ENCODE data around the gene RNASE11. TPM values are rescaled to one million over a fixed set of nuclear protein-coding genes. Genes with fewer than 3 reads are reported as not detected.

RNASE11 gene
- total RNA-seq, 4 donors from 2014 or later, result not detected

GRCh38 chr14:20592574-20592973 is 4.8 kb upstream of the RNASE11 start:
- DNase-seq (ENCODE audit: low spot score in 2 of 2), result no peak
- WGBS, 2 donors, result 34 to 40% methylated on average over 1 of the region's 1 CpG

GRCh38 chr14:20591235-20591634 is 3.4 kb upstream of the RNASE11 start, which contains the start of gene RNASE12:
Gene RNASE12, minus strand, starts transcription at chr14:20591376. Its CDS starts 653 bp downstream, at chr14:20590723.
- TF ChIP-seq, protein P1, sequence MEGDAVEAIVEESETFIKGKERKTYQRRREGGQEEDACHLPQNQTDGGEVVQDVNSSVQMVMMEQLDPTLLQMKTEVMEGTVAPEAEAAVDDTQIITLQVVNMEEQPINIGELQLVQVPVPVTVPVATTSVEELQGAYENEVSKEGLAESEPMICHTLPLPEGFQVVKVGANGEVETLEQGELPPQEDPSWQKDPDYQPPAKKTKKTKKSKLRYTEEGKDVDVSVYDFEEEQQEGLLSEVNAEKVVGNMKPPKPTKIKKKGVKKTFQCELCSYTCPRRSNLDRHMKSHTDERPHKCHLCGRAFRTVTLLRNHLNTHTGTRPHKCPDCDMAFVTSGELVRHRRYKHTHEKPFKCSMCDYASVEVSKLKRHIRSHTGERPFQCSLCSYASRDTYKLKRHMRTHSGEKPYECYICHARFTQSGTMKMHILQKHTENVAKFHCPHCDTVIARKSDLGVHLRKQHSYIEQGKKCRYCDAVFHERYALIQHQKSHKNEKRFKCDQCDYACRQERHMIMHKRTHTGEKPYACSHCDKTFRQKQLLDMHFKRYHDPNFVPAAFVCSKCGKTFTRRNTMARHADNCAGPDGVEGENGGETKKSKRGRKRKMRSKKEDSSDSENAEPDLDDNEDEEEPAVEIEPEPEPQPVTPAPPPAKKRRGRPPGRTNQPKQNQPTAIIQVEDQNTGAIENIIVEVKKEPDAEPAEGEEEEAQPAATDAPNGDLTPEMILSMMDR (IDR thresholded peaks at IDR 0.05), result no peak
- no peak for TF ChIP-seq POLR2A (IDR thresholded peaks at IDR 0.05)
- H3K4me3 ChIP-seq (ENCODE audit: low read depth, poor library complexity, severe bottlenecking), result no peak within 1 kb of the TSS
- 83 to 89% methylated on average over 4 of the region's 4 CpGs for WGBS, 2 donors
- DNase-seq (ENCODE audit: low spot score in 2 of 2), result no peak
- intact Hi-C loops (cut with DNase I; ENCODE audit: low total_unique reads), result no loop called here

More at GRCh38 chr14:20592574-20592973, 4.8 kb upstream of the RNASE11 start:
- TF ChIP-seq POLR2A (IDR thresholded peaks at IDR 0.05), result no peak
- TF ChIP-seq, protein P1 (IDR thresholded peaks at IDR 0.05), result no peak
- H3K4me3 ChIP-seq (ENCODE audit: low read depth, poor library complexity, severe bottlenecking), result no peak overlapping the region
- intact Hi-C loops (cut with DNase I; ENCODE audit: low total_unique reads), result no loop called here

DNA sequence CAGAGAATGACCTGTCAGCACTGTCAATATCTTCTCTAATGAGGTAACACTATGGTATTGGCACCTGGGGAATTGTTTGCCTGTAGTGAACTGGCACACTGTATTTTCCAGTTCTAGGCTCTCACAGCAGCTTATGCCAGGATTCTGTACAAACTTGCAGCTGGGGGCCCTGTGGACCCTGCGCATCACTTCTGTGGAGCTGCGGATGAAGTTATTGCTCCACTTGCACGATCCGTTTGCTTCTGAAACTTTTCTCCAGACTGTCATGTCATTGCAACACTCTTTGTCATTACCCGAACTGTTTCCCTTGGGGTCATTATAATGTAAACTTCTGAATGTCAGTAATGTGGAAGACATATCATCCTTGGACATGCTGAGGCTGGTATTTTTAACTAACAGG is 3.9 kb downstream of the RNASE11 start:
- H3K4me3 ChIP-seq (ENCODE audit: low read depth, poor library complexity, severe bottlenecking), result no peak overlapping the region
- 48 to 55% methylated on average over 5 of the region's 5 CpGs for WGBS, 2 donors
- TF ChIP-seq, protein P1 (IDR thresholded peaks at IDR 0.05), result no peak
- TF ChIP-seq POLR2A (IDR thresholded peaks at IDR 0.05), result no peak
- no peak for DNase-seq (ENCODE audit: low spot score in 2 of 2)
- intact Hi-C loops (cut with DNase I; ENCODE audit: low total_unique reads), result no loop called here

DNA sequence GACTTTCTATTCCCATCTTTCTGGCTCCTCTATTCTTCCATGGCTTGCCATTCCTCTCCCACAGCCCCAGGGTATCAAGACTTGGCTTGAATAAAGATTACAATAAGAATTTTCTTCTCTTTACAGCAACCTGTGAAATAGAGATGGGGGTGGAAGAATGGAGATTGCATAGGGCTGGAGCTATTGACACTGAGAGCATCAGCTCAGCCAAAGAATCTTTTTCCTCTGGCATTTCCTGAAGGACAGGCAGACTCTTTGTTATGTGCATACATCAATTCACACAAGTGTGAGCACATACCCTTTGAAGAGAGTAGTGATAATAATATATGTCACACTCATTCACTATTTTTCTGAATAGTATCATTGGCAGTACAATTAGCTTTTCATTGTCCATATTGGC is 4.7 kb downstream of the RNASE11 start:
- H3K4me3 ChIP-seq (ENCODE audit: low read depth, poor library complexity, severe bottlenecking), result no peak overlapping the region
- no peak for DNase-seq (ENCODE audit: low spot score in 2 of 2)
- TF ChIP-seq POLR2A (IDR thresholded peaks at IDR 0.05), result no peak
- TF ChIP-seq, protein P1 (IDR thresholded peaks at IDR 0.05), result no peak
- intact Hi-C loops (cut with DNase I; ENCODE audit: low total_unique reads), result no loop called here

DNA sequence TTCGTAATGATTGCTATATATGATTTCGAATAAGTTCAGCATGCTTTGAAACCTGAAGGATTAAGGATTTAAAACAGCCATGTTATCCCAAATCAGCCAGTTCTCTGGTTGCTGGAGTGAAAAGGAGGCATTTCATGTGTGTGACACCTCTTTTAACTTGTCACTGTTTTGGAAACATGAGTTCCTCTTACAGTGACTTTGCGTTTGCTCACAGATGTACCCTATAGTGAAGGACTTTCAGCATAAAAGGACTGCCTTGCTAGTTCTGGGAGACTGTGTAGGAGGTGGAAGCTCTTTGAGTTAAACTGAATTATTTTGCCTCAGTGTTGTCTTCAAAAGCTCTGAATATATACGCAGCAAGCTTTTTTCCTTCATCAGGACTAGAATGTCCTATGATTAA is 7.6 kb downstream of the RNASE11 start:
- intact Hi-C loops (cut with DNase I; ENCODE audit: low total_unique reads), result no loop called here
- DNase-seq (ENCODE audit: low spot score in 2 of 2), result no peak
- H3K4me3 ChIP-seq (ENCODE audit: low read depth, poor library complexity, severe bottlenecking), result no peak overlapping the region
- TF ChIP-seq, protein P1 (IDR thresholded peaks at IDR 0.05), result no peak
- no peak for TF ChIP-seq POLR2A (IDR thresholded peaks at IDR 0.05)
- whole genome bisulfite sequencing, 2 donors, result 79 to 81% methylated on average over 4 of the region's 4 CpGs

DNA sequence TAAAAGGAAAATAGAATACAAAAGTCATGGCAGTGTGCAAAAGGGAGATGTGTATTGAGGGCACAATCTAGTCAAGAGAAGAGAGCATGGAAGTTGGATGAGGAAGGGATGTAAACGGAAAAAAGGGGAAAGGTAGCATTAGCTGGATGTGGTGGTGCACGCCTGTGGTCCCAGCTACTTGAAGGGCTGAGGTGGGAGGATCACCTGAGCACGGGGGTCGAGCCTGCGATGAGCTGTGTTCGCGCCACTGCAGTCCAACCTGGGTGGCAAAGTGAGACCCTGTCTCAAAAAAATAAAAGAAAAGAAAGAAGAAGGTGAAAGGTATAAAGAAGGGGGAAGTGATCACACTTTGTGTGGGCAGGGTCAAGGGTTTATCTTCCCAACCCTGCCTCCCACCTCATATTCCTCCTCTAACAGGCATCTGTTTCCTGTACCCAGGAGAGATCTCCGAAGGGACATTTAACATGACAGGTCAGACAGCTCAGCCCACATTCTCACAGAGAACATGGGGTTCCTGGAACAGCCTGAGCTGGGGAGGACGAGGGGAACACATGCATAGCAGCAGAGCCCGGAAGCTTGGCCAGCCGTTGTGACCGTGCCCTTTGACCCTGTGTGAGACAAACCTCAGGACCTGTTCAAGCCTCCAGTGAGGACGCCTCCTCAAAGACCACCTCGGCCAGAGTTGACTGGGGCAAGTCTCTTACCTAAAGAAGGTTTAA is 8.9 kb downstream of the RNASE11 start:
- 73 to 79% methylated on average over 14 of the region's 14 CpGs for WGBS, 2 donors
- TF ChIP-seq, protein P1 (IDR thresholded peaks at IDR 0.05), result no peak
- TF ChIP-seq POLR2A (IDR thresholded peaks at IDR 0.05), result no peak
- intact Hi-C loops (cut with DNase I; ENCODE audit: low total_unique reads), result no loop called here
- DNase-seq (ENCODE audit: low spot score in 2 of 2), result no peak
- no peak overlapping the region for H3K4me3 ChIP-seq (ENCODE audit: low read depth, poor library complexity, severe bottlenecking)
